ENCODE results near the gene VTN. TPM values are rescaled to one million over a fixed set of nuclear protein-coding genes. Genes with fewer than 3 reads are reported as not detected.

Gene VTN
- total and polyA plus RNA-seq, 9 donors: 0.21 to 6.5 (median 0.48) TPM

GRCh38 chr17:28334666-28335200 is 35.4 kb downstream of the VTN start:
- 11% methylated on average over 18 of the region's 18 CpGs for WGBS (ENCODE audit: insufficient coverage)
- peaks cover 37% of the 10 kb centered on the region for H3K36me3 ChIP-seq (ENCODE audit: control insufficient read depth, insufficient read depth, low read length)
- H3K4me1 ChIP-seq (ENCODE audit: control insufficient read depth, insufficient read depth, low read length): peaks cover 33% of the 10 kb centered on the region
- DNase-seq: peak; percentile 33
- peak overlapping the region; percentile 93 for H3K27ac ChIP-seq (ENCODE audit: low read length)
- H3K27me3 ChIP-seq (ENCODE audit: control insufficient read depth, insufficient read depth, low read length): no peaks in the 10 kb centered on the region
- H3K4me3 ChIP-seq (ENCODE audit: low read length): peak overlapping the region; percentile 90
- no peaks in the 10 kb centered on the region for H3K9me3 ChIP-seq (replicated peaks; ENCODE audit: control insufficient read depth, low read depth, low read length)

- Histone ChIP-seq H3K9me3 (replicated peaks; ENCODE audit: control insufficient read depth, low read depth, low read length) (no peaks in the 10 kb centered on the region), H3K36me3 (ENCODE audit: control insufficient read depth, insufficient read depth, low read length) (peaks cover 42% of the 10 kb centered on the region), H3K4me3 (ENCODE audit: low read length) (peak overlapping the region; percentile 90), H3K4me1 (ENCODE audit: control insufficient read depth, insufficient read depth, low read length) (peaks cover 33% of the 10 kb centered on the region), H3K27me3 (ENCODE audit: control insufficient read depth, insufficient read depth, low read length) (no peaks in the 10 kb centered on the region), H3K27ac (ENCODE audit: low read length) (peak overlapping the region; percentile 93)
- DNase-seq: peak; percentile 49
- WGBS (ENCODE audit: insufficient coverage): 38% methylated on average over 4 of the region's 6 CpGs
These were observed 35.9 kb downstream of the VTN start for GRCh38 chr17:28334171-28334570.

- H3K4me1 ChIP-seq (ENCODE audit: control insufficient read depth, insufficient read depth, low read length): peaks cover 28% of the 10 kb centered on the region
- WGBS (ENCODE audit: insufficient coverage): 67% methylated on average over 1 of the region's 1 CpG
- no peak for DNase-seq
- H3K27ac ChIP-seq (ENCODE audit: low read length): no peak overlapping the region
- H3K27me3 ChIP-seq (ENCODE audit: control insufficient read depth, insufficient read depth, low read length): no peaks in the 10 kb centered on the region
- no peaks in the 10 kb centered on the region for H3K9me3 ChIP-seq (replicated peaks; ENCODE audit: control insufficient read depth, low read depth, low read length)
- H3K36me3 ChIP-seq (ENCODE audit: control insufficient read depth, insufficient read depth, low read length): peaks cover 44% of the 10 kb centered on the region
- no peak overlapping the region for H3K4me3 ChIP-seq (ENCODE audit: low read length)
These were observed 36.9 kb downstream of the VTN start for GRCh38 chr17:28333083-28333746.

- Histone ChIP-seq H3K27me3 (ENCODE audit: control insufficient read depth, insufficient read depth, low read length) (no peaks in the 10 kb centered on the region), H3K36me3 (ENCODE audit: control insufficient read depth, insufficient read depth, low read length) (peaks cover 54% of the 10 kb centered on the region), H3K27ac (ENCODE audit: low read length) (no peak overlapping the region), H3K9me3 (replicated peaks; ENCODE audit: control insufficient read depth, low read depth, low read length) (no peaks in the 10 kb centered on the region), H3K4me1 (ENCODE audit: control insufficient read depth, insufficient read depth, low read length) (peaks cover 21% of the 10 kb centered on the region), H3K4me3 (ENCODE audit: low read length) (no peak overlapping the region)
- WGBS (ENCODE audit: insufficient coverage): 86% methylated on average over 3 of the region's 6 CpGs
- DNase-seq: no peak
These were observed 38.2 kb downstream of the VTN start for GRCh38 chr17:28331891-28332420.

- Histone ChIP-seq H3K9me3 (replicated peaks; ENCODE audit: control insufficient read depth, low read depth, low read length) (no peaks in the 10 kb centered on the region), H3K27ac (ENCODE audit: low read length) (no peak overlapping the region), H3K4me3 (ENCODE audit: low read length) (no peak overlapping the region), H3K4me1 (ENCODE audit: control insufficient read depth, insufficient read depth, low read length) (peaks cover 13% of the 10 kb centered on the region), H3K36me3 (ENCODE audit: control insufficient read depth, insufficient read depth, low read length) (peaks cover 64% of the 10 kb centered on the region), H3K27me3 (ENCODE audit: control insufficient read depth, insufficient read depth, low read length) (no peaks in the 10 kb centered on the region)
- no peak for DNase-seq
- 98% methylated on average over 4 of the region's 5 CpGs for WGBS (ENCODE audit: insufficient coverage)
These were observed 39.4 kb downstream of the VTN start for GRCh38 chr17:28330671-28331070.

GRCh38 chr17:28328325-28328724 is 41.8 kb downstream of the VTN start:
- peaks cover 2% of the 10 kb centered on the region for H3K4me1 ChIP-seq (ENCODE audit: control insufficient read depth, insufficient read depth, low read length)
- peaks cover 64% of the 10 kb centered on the region for H3K36me3 ChIP-seq (ENCODE audit: control insufficient read depth, insufficient read depth, low read length)
- no peak overlapping the region for H3K27ac ChIP-seq (ENCODE audit: low read length)
- H3K9me3 ChIP-seq (replicated peaks; ENCODE audit: control insufficient read depth, low read depth, low read length): no peaks in the 10 kb centered on the region
- no peak for DNase-seq
- 25% methylated on average over 1 of the region's 4 CpGs for WGBS (ENCODE audit: insufficient coverage)
- H3K4me3 ChIP-seq (ENCODE audit: low read length): no peak overlapping the region
- no peaks in the 10 kb centered on the region for H3K27me3 ChIP-seq (ENCODE audit: control insufficient read depth, insufficient read depth, low read length)

- H3K27me3 ChIP-seq (ENCODE audit: control insufficient read depth, insufficient read depth, low read length): no peaks in the 10 kb centered on the region
- no peaks in the 10 kb centered on the region for H3K9me3 ChIP-seq (replicated peaks; ENCODE audit: control insufficient read depth, low read depth, low read length)
- no peak for DNase-seq
- 83% methylated on average over 1 of the region's 3 CpGs for WGBS (ENCODE audit: insufficient coverage)
- H3K4me1 ChIP-seq (ENCODE audit: control insufficient read depth, insufficient read depth, low read length): no peaks in the 10 kb centered on the region
- no peak overlapping the region for H3K4me3 ChIP-seq (ENCODE audit: low read length)
- H3K36me3 ChIP-seq (ENCODE audit: control insufficient read depth, insufficient read depth, low read length): peaks cover 58% of the 10 kb centered on the region
- H3K27ac ChIP-seq (ENCODE audit: low read length): no peak overlapping the region
These were observed 42.4 kb downstream of the VTN start for GRCh38 chr17:28327709-28328108.

- Histone ChIP-seq H3K27me3 (ENCODE audit: control insufficient read depth, insufficient read depth, low read length) (no peaks in the 10 kb centered on the region), H3K9me3 (replicated peaks; ENCODE audit: control insufficient read depth, low read depth, low read length) (no peaks in the 10 kb centered on the region), H3K36me3 (ENCODE audit: control insufficient read depth, insufficient read depth, low read length) (peaks cover 55% of the 10 kb centered on the region), H3K4me3 (ENCODE audit: low read length) (no peak overlapping the region), H3K4me1 (ENCODE audit: control insufficient read depth, insufficient read depth, low read length) (no peaks in the 10 kb centered on the region), H3K27ac (ENCODE audit: low read length) (no peak overlapping the region)
- WGBS (ENCODE audit: insufficient coverage): 100% methylated on average over 1 of the region's 9 CpGs
- DNase-seq: no peak
These were observed 43.0 kb downstream of the VTN start for GRCh38 chr17:28327031-28327607.

GRCh38 chr17:28326114-28326513 is 44.0 kb downstream of the VTN start:
- DNase-seq: no peak
- peaks cover 45% of the 10 kb centered on the region for H3K36me3 ChIP-seq (ENCODE audit: control insufficient read depth, insufficient read depth, low read length)
- no peak overlapping the region for H3K27ac ChIP-seq (ENCODE audit: low read length)
- WGBS (ENCODE audit: insufficient coverage): 80% methylated on average over 5 of the region's 7 CpGs
- no peaks in the 10 kb centered on the region for H3K27me3 ChIP-seq (ENCODE audit: control insufficient read depth, insufficient read depth, low read length)
- H3K4me1 ChIP-seq (ENCODE audit: control insufficient read depth, insufficient read depth, low read length): no peaks in the 10 kb centered on the region
- H3K9me3 ChIP-seq (replicated peaks; ENCODE audit: control insufficient read depth, low read depth, low read length): no peaks in the 10 kb centered on the region
- H3K4me3 ChIP-seq (ENCODE audit: low read length): no peak overlapping the region

GRCh38 chr17:28325211-28325610 is 44.9 kb downstream of the VTN start:
- Histone ChIP-seq H3K4me1 (ENCODE audit: control insufficient read depth, insufficient read depth, low read length) (peaks cover 5% of the 10 kb centered on the region), H3K4me3 (ENCODE audit: low read length) (no peak overlapping the region), H3K9me3 (replicated peaks; ENCODE audit: control insufficient read depth, low read depth, low read length) (no peaks in the 10 kb centered on the region), H3K27me3 (ENCODE audit: control insufficient read depth, insufficient read depth, low read length) (no peaks in the 10 kb centered on the region), H3K27ac (ENCODE audit: low read length) (no peak overlapping the region), H3K36me3 (ENCODE audit: control insufficient read depth, insufficient read depth, low read length) (peaks cover 36% of the 10 kb centered on the region)
- DNase-seq: no peak
- WGBS (ENCODE audit: insufficient coverage): 30% methylated on average over 4 of the region's 5 CpGs
